Measurements from ENCODE around the gene MCTP1. TPM values are rescaled to one million over a fixed set of nuclear protein-coding genes. Genes with fewer than 3 reads are reported as not detected.

The MCTP1 gene
- total RNA-seq, 1 donor from 2014 or later = 1.9 TPM

DNA sequence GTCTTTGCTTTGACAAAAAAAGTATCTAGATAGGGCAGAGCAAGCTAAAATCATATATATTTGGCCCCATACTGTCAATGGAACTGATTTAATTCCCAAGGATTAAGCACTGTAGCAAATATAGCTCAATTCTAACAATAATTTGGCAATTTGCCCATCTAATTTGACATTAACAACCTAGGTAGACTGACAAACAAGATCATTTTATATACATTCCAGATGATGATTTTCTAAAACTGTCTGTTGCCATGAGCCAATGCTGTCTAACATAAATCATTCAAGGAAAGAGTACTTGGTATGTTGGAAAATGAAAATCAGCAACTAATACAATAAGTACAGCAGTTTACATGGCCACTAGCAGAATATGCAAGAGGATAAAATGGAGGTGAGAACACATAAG, 32.1 kb downstream of the MCTP1 start:
- H3K9me3 Mint-ChIP-seq = peaks cover 2% of the 10 kb centered on the region
- ChIA-PET POLR2A (no interaction called here), CTCF (no interaction called here)
- no peak overlapping the region for H3K27ac Mint-ChIP-seq
- H3K36me3 Mint-ChIP-seq (ENCODE audit: low read depth) = no peaks in the 10 kb centered on the region
- intact Hi-C loops (cut with micrococcal nuclease) = no loop called here
- no peaks in the 10 kb centered on the region for H3K27me3 Mint-ChIP-seq
- ATAC-seq (ENCODE audit: low read depth) = no peak
- H3K4me1 Mint-ChIP-seq = no peaks in the 10 kb centered on the region
- no peak for DNase-seq
- H3K4me3 Mint-ChIP-seq = no peak overlapping the region
- TF ChIP-seq, protein P1, sequence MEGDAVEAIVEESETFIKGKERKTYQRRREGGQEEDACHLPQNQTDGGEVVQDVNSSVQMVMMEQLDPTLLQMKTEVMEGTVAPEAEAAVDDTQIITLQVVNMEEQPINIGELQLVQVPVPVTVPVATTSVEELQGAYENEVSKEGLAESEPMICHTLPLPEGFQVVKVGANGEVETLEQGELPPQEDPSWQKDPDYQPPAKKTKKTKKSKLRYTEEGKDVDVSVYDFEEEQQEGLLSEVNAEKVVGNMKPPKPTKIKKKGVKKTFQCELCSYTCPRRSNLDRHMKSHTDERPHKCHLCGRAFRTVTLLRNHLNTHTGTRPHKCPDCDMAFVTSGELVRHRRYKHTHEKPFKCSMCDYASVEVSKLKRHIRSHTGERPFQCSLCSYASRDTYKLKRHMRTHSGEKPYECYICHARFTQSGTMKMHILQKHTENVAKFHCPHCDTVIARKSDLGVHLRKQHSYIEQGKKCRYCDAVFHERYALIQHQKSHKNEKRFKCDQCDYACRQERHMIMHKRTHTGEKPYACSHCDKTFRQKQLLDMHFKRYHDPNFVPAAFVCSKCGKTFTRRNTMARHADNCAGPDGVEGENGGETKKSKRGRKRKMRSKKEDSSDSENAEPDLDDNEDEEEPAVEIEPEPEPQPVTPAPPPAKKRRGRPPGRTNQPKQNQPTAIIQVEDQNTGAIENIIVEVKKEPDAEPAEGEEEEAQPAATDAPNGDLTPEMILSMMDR (IDR thresholded peaks at IDR 0.05) = no peak

DNA sequence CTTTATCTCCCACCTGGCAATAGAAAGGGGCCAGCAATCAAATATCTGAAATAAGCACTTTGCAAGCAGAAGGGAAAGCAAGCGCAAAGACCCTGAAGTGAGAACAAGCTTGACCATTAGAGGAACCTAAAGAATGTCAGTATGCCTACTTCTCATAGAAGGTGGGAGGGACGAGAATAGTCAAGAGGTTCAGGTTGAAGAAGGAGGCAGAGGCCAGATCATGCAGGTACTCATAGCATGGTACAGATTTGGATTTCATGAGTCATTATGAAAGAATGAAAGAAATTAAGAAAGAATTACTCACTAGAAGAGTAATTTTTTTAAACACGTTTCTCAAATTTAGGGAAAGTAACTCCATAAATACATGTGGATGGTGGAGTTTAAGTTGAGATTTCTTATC, 33.7 kb downstream of the MCTP1 start:
- ChIA-PET CTCF (no interaction called here), POLR2A (no interaction called here)
- no peaks in the 10 kb centered on the region for H3K27me3 Mint-ChIP-seq
- H3K36me3 Mint-ChIP-seq (ENCODE audit: low read depth) = no peaks in the 10 kb centered on the region
- TF ChIP-seq, protein P1 (IDR thresholded peaks at IDR 0.05) = no peak
- intact Hi-C loops (cut with micrococcal nuclease) = no loop called here
- peaks cover 2% of the 10 kb centered on the region for H3K9me3 Mint-ChIP-seq
- no peak overlapping the region for H3K4me3 Mint-ChIP-seq
- no peak overlapping the region for H3K27ac Mint-ChIP-seq
- DNase-seq (no peak), ATAC-seq (ENCODE audit: low read depth) (no peak)
- H3K4me1 Mint-ChIP-seq = no peaks in the 10 kb centered on the region

GRCh38 chr5:95244479-95244878, 40.4 kb downstream of the MCTP1 start:
- H3K4me1 Mint-ChIP-seq = peaks cover 2% of the 10 kb centered on the region
- no peak for DNase-seq
- no peaks in the 10 kb centered on the region for H3K27me3 Mint-ChIP-seq
- H3K9me3 Mint-ChIP-seq = peaks cover 2% of the 10 kb centered on the region
- no peak overlapping the region for H3K27ac Mint-ChIP-seq
- ATAC-seq (ENCODE audit: low read depth) = no peak
- intact Hi-C loops (cut with micrococcal nuclease) = no loop called here
- no peaks in the 10 kb centered on the region for H3K36me3 Mint-ChIP-seq (ENCODE audit: low read depth)
- no peak overlapping the region for H3K4me3 Mint-ChIP-seq
- ChIA-PET CTCF (no interaction called here), POLR2A (no interaction called here)
- TF ChIP-seq, protein P1 (IDR thresholded peaks at IDR 0.05) = no peak

DNA sequence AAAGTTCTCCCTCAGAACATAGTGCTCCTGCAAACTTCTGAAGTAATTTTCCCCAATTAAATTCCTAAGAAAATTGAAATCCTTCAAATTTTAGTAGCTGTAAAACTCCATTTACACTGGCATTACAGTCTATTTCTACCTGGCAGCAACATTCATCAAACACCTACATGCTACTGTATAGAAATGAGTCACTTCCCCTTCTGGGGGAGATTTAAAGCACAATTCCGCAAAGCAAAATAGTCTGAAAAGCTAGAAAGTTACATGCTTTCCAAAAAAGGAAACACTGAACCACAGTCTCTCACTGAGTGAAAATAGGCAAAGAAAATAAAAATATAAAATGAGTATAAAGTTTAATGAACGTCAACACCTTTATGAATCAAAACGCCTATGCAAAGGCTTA, 43.3 kb downstream of the MCTP1 start:
- Mint-ChIP-seq H3K27ac (no peak overlapping the region), H3K9me3 (no peaks in the 10 kb centered on the region), H3K27me3 (no peaks in the 10 kb centered on the region), H3K4me1 (peaks cover 2% of the 10 kb centered on the region), H3K4me3 (no peak overlapping the region), H3K36me3 (ENCODE audit: low read depth) (no peaks in the 10 kb centered on the region)
- ChIA-PET POLR2A (no interaction called here), CTCF (no interaction called here)
- ATAC-seq (ENCODE audit: low read depth) (no peak), DNase-seq (no peak)
- intact Hi-C loops (cut with micrococcal nuclease) = no loop called here
- TF ChIP-seq, protein P1 (IDR thresholded peaks at IDR 0.05) = no peak

- TF ChIP-seq, protein P1 (IDR thresholded peaks at IDR 0.05) = no peak
- H3K4me3 Mint-ChIP-seq = no peak overlapping the region
- H3K9me3 Mint-ChIP-seq = no peaks in the 10 kb centered on the region
- intact Hi-C loops (cut with micrococcal nuclease) = no loop called here
- DNase-seq (no peak), ATAC-seq (ENCODE audit: low read depth) (no peak)
- POLR2A ChIA-PET = no interaction called here
- CTCF ChIA-PET = no interaction called here
- no peaks in the 10 kb centered on the region for H3K36me3 Mint-ChIP-seq (ENCODE audit: low read depth)
- H3K27me3 Mint-ChIP-seq = no peaks in the 10 kb centered on the region
- no peak overlapping the region for H3K27ac Mint-ChIP-seq
- H3K4me1 Mint-ChIP-seq = peaks cover 2% of the 10 kb centered on the region
Observed at GRCh38 chr5:95241161-95241560, 43.7 kb downstream of the MCTP1 start.

Data from activated B cell treated with CpG ODN at 0.5 μM for 24 hours (primary cell).